HG03280 (cell line): ENCODE results near the gene RBM27.
"Not testable (repeated sequence)": the region's sequence is repeated elsewhere in the genome, so short reads cannot be mapped to it uniquely, and the experiment has no call there.

Experiments used
- ATAC-seq: cut with Tn5 transposase; IDR thresholded peaks from one replicate; pipeline ENCODE4 v1.9.1; 2021; ENCODE audit warnings: mild to moderate bottlenecking, moderate library complexity; ENCODE audit not compliant: unreplicated experiment

Gene RBM27

GRCh38 chr5:146203011-146203871 lies at the start of gene RBM27:
Gene RBM27, plus strand, starts transcription at chr5:146203605. Its CDS starts 161 bp downstream, at chr5:146203766.
- peak; percentile 100 for ATAC-seq

GRCh38 chr5:146158255-146158654 lies 45.1 kb upstream of the RBM27 start:
- no peak for ATAC-seq

- ATAC-seq, result no peak
These were observed 39.0 kb upstream of the RBM27 start for GRCh38 chr5:146164382-146164781.

GRCh38 chr5:146165460-146165859 lies 37.9 kb upstream of the RBM27 start:
- no peak for ATAC-seq

- ATAC-seq, result no peak
These were observed 37.5 kb upstream of the RBM27 start for GRCh38 chr5:146165903-146166302.

- no peak for ATAC-seq
These were observed 34.3 kb upstream of the RBM27 start for GRCh38 chr5:146169076-146169475.

GRCh38 chr5:146173049-146173448 lies 30.4 kb upstream of the RBM27 start:
- peak; percentile 66 for ATAC-seq

- peak; percentile 93 for ATAC-seq
These were observed 29.8 kb upstream of the RBM27 start for GRCh38 chr5:146173597-146173996.

GRCh38 chr5:146176805-146177204 lies 26.6 kb upstream of the RBM27 start:
- no peak for ATAC-seq

GRCh38 chr5:146179696-146180095 lies 23.7 kb upstream of the RBM27 start:
- ATAC-seq, result no peak

GRCh38 chr5:146183403-146183802 lies 20.0 kb upstream of the RBM27 start:
- ATAC-seq, result not testable (repeated sequence)

GRCh38 chr5:146185161-146185560 lies 18.2 kb upstream of the RBM27 start:
- ATAC-seq, result no peak

GRCh38 chr5:146188358-146188757 lies 15.0 kb upstream of the RBM27 start:
- no peak for ATAC-seq

- ATAC-seq, result no peak
These were observed 10.8 kb upstream of the RBM27 start for GRCh38 chr5:146192571-146193043.

- no peak for ATAC-seq
These were observed 10.1 kb upstream of the RBM27 start for GRCh38 chr5:146193285-146193684.

- ATAC-seq, result not testable (repeated sequence)
These were observed 8.4 kb upstream of the RBM27 start for GRCh38 chr5:146194997-146195396.

GRCh38 chr5:146196459-146197048 lies 6.9 kb upstream of the RBM27 start:
- ATAC-seq, result no peak

GRCh38 chr5:146199176-146199815 lies 4.1 kb upstream of the RBM27 start:
- ATAC-seq, result no peak

GRCh38 chr5:146201795-146202194 lies 1.6 kb upstream of the RBM27 start:
- ATAC-seq, result not testable (repeated sequence)

GRCh38 chr5:146203872-146204192 lies 427 bp downstream of the RBM27 start:
- ATAC-seq, result peak; percentile 3

GRCh38 chr5:146205499-146206202 lies 2.2 kb downstream of the RBM27 start:
- no peak for ATAC-seq
